ENCODE measurements around the gene ASPSCR1. TPM values are rescaled to one million over a fixed set of nuclear protein-coding genes. Genes with fewer than 3 reads are reported as not detected.

Gene ASPSCR1
- total and polyA plus RNA-seq, 12 donors: 10.2 to 177 (median 27.6) TPM

GRCh38 chr17:81984773-81985410, 7.5 kb downstream of the ASPSCR1 start:
- H3K36me3 ChIP-seq (replicated peaks in 1 of 2): peaks cover 0 to 25% of the 10 kb centered on the region in 2 donors
- H3K4me1 ChIP-seq (replicated peaks in 1 of 2): no peaks in the 10 kb centered on the region
- no peak overlapping the region for H3K4me3 ChIP-seq
- intact Hi-C loops (cut with DNase I): no loop called here
- WGBS, 4 donors: 92 to 95% (median 93%) methylated on average over 12 to 21 of the region's 21 CpGs
- no peak overlapping the region for H3K27ac ChIP-seq
- no peak for DNase-seq
- H3K9me3 ChIP-seq (replicated peaks in 1 of 3): no peaks in the 10 kb centered on the region
- no peaks in the 10 kb centered on the region for H3K27me3 ChIP-seq
- no peak for TF ChIP-seq POLR2A (IDR thresholded peaks at IDR 0.05)
- TF ChIP-seq CTCF (IDR thresholded peaks at IDR 0.05): no peak

GRCh38 chr17:81986606-81987005, 9.2 kb downstream of the ASPSCR1 start:
- TF ChIP-seq POLR2A (IDR thresholded peaks at IDR 0.05): no peak
- H3K4me1 ChIP-seq (replicated peaks in 1 of 2): peaks cover 3 to 7% of the 10 kb centered on the region in 2 donors
- H3K36me3 ChIP-seq (replicated peaks in 1 of 2): peaks cover 0 to 25% of the 10 kb centered on the region in 2 donors
- no peaks in the 10 kb centered on the region for H3K9me3 ChIP-seq (replicated peaks in 1 of 3)
- intact Hi-C loops (cut with DNase I): no loop called here
- no peaks in the 10 kb centered on the region for H3K27me3 ChIP-seq
- no peak for DNase-seq
- no peak overlapping the region for H3K4me3 ChIP-seq
- no peak overlapping the region for H3K27ac ChIP-seq
- WGBS, 4 donors: 94 to 96% (median 96%) methylated on average over 26 of the region's 26 CpGs

GRCh38 chr17:81987161-81987770, 9.8 kb downstream of the ASPSCR1 start:
- Histone ChIP-seq H3K9me3 (replicated peaks in 1 of 3) (no peaks in the 10 kb centered on the region), H3K4me1 (replicated peaks in 1 of 2) (peaks cover 8 to 14% of the 10 kb centered on the region in 2 donors), H3K4me3 (no peak overlapping the region), H3K27ac (no peak overlapping the region), H3K36me3 (replicated peaks in 1 of 2) (peaks cover 0 to 25% of the 10 kb centered on the region in 2 donors), H3K27me3 (no peaks in the 10 kb centered on the region)
- no peak for DNase-seq
- 92 to 94% (median 93%) methylated on average over 26 of the region's 26 CpGs for WGBS, 4 donors
- TF ChIP-seq POLR2A (IDR thresholded peaks at IDR 0.05): no peak
- TF ChIP-seq CTCF (IDR thresholded peaks at IDR 0.05): no peak
- intact Hi-C loops (cut with DNase I): no loop called here

- H3K27ac ChIP-seq: peak overlapping the region in 4 of 5 donors; percentile 5 to 83 (median 61)
- H3K4me1 ChIP-seq (replicated peaks in 1 of 2): peaks cover 8 to 19% of the 10 kb centered on the region in 2 donors
- WGBS, 4 donors: 85 to 89% (median 87%) methylated on average over 20 to 25 of the region's 25 CpGs
- peaks cover 0 to 6% of the 10 kb centered on the region in 2 donors for H3K36me3 ChIP-seq (replicated peaks in 1 of 2)
- H3K4me3 ChIP-seq: no peak overlapping the region
- no peaks in the 10 kb centered on the region for H3K9me3 ChIP-seq (replicated peaks in 1 of 3)
- intact Hi-C loops (cut with DNase I): no loop called here
- TF ChIP-seq POLR2A (IDR thresholded peaks at IDR 0.05): no peak
- no peak for TF ChIP-seq CTCF (IDR thresholded peaks at IDR 0.05)
- H3K27me3 ChIP-seq: no peaks in the 10 kb centered on the region
- DNase-seq: peak in 1 of 7 donors; percentile 18
Observed at GRCh38 chr17:81990836-81991683, 13.6 kb downstream of the ASPSCR1 start.
